ENCODE measurements around the gene GLT6D1. TPM values are rescaled to one million over a fixed set of nuclear protein-coding genes. Genes with fewer than 3 reads are reported as not detected.

GLT6D1 gene
- total and polyA plus RNA-seq, 5 donors = not detected

DNA sequence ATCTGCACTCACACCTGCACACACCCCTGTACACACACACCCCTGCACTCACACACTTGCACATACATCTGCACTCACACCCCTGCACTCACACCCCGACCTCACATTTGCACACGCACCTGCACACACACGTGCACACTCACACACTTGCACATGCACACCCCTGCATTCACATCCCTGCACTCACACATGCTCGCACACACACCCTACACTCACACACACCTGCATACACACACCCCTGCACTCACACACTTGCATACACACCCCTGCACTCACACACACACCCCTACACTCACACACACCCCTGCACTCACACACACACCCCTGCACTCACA lies 27.5 kb downstream of the GLT6D1 start:
- no peaks in the 10 kb centered on the region for H3K9me3 ChIP-seq (ENCODE audit: control insufficient read depth, low read length)
- 29% methylated on average over 4 of the region's 4 CpGs for WGBS
- no peak overlapping the region for H3K27ac ChIP-seq (ENCODE audit: low read length)
- no peaks in the 10 kb centered on the region for H3K27me3 ChIP-seq (ENCODE audit: control insufficient read depth, insufficient read depth)
- ATAC-seq (no peak), DNase-seq (no peak)
- intact Hi-C loops (cut with DNase I) = no loop called here
- no peak overlapping the region for H3K4me3 ChIP-seq (ENCODE audit: low read length)
- H3K4me1 ChIP-seq (ENCODE audit: control insufficient read depth, insufficient read depth, low read length) = no peaks in the 10 kb centered on the region

DNA sequence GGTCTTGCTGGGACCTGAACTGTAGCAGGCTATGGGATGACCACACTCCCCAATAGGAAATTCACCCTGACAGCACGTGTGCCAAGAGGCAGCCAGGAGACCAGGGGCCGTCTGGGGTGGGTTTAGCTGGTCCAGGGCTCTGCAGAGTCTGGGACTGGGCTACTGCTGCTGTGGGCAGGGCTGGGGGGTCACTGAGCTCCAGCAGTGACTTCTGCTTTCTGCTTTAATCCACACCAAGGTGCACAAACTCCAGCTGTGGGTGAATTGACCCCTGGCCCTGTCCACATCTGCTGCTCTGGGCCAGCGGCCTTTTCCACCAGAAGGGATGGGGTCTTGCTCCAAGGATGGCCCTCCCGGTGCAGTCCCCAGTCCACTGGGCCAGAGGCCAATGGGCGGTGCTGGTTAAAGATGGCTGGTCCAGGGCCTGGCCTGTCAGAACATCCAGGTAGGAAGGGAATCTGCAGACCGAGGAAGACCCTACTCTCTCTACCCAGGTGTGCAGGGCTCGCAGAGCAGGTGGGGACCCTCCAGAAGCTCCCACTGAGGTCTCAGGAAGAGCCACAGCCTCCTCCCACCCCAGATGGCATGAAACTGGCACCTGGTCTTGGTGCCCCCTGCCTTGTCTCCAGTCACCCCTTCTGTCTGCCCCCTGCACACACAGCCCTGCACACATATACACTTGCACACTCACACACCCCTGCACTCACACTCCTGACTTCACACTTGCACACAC lies 28.0 kb downstream of the GLT6D1 start:
- DNase-seq (no peak), ATAC-seq (no peak)
- H3K27ac ChIP-seq (ENCODE audit: low read length) = no peak overlapping the region
- no peaks in the 10 kb centered on the region for H3K4me1 ChIP-seq (ENCODE audit: control insufficient read depth, insufficient read depth, low read length)
- no peaks in the 10 kb centered on the region for H3K9me3 ChIP-seq (ENCODE audit: control insufficient read depth, low read length)
- no peak overlapping the region for H3K4me3 ChIP-seq (ENCODE audit: low read length)
- WGBS = 80% methylated on average over 7 of the region's 7 CpGs
- intact Hi-C loops (cut with DNase I) = no loop called here
- H3K27me3 ChIP-seq (ENCODE audit: control insufficient read depth, insufficient read depth) = no peaks in the 10 kb centered on the region

DNA sequence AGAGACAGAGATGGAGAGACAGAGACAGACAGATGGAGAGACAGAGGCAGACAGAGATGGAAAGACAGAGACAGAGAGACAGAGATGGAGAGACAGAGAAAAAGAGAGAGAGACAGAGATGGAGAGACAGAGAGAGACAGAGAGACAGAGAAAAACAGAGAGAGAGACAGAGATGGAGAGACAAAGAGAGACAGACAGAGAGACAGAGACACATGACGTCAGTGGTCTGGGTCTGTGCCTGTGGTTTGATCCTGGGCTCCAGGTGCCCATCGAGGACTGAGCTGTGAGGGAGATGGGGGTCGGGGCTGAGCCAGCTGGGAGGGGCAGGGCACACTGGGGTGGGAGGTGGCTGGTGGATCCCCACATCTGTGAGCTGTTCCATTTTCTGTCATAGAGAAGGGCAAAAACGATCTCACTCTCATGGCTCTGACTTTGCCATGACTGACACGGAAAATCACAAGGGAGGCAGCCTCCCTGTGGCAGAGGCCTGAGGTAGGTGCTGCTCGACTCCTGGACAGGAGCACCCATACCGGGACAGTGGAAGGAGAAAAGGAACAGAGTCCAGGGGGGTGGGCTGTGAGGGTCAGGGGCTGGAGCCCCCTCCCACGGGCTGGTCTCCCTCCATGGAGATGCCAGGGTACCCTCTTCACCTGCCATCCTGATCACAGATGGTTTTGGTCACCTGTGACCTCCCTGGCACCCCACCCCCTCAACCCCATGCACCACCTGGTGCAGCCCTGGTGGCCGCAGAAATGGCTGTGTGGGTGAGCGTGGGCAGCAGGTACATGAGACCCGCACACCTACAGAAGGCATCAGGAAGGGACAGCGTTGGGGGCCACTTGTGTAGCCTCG lies 28.8 kb downstream of the GLT6D1 start:
- H3K4me3 ChIP-seq (ENCODE audit: low read length) = no peak overlapping the region
- no peaks in the 10 kb centered on the region for H3K27me3 ChIP-seq (ENCODE audit: control insufficient read depth, insufficient read depth)
- no peaks in the 10 kb centered on the region for H3K9me3 ChIP-seq (ENCODE audit: control insufficient read depth, low read length)
- intact Hi-C loops (cut with DNase I) = no loop called here
- H3K27ac ChIP-seq (ENCODE audit: low read length) = no peak overlapping the region
- DNase-seq (no peak), ATAC-seq (no peak)
- 81% methylated on average over 13 of the region's 13 CpGs for WGBS
- no peaks in the 10 kb centered on the region for H3K4me1 ChIP-seq (ENCODE audit: control insufficient read depth, insufficient read depth, low read length)

DNA sequence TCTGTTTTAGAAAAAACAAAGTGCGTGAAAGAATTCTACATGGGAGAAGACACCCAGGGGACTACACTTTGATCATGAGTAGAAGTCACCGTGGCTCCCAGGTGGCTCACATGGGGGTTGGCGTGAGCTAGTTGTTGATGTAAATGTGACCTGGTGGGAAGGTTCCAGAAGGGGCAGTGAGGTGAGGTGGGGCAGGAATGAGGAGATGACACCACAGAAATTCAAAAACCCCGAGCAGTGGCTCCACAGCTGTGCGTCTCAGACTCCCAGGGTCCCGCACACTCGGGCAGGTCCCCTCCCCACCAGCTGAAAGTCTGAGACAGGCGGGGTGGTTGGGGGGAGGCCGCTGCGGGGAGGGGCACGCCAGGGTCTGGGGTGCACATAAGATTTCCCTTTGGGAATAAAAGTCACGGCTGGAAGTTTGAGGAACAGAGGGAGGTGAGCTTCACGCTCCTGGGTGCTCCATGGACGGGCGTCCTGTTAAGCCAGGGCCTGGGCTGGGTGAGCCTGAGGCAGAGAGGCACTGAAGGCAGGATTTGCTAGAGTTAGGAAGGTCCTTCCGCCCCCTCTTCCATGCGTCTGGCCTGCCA lies 29.9 kb downstream of the GLT6D1 start:
- ATAC-seq (no peak), DNase-seq (no peak)
- Histone ChIP-seq H3K4me1 (ENCODE audit: control insufficient read depth, insufficient read depth, low read length) (no peaks in the 10 kb centered on the region), H3K9me3 (ENCODE audit: control insufficient read depth, low read length) (no peaks in the 10 kb centered on the region), H3K4me3 (ENCODE audit: low read length) (no peak overlapping the region), H3K27me3 (ENCODE audit: control insufficient read depth, insufficient read depth) (no peaks in the 10 kb centered on the region), H3K27ac (ENCODE audit: low read length) (no peak overlapping the region)
- 83% methylated on average over 17 of the region's 17 CpGs for WGBS
- intact Hi-C loops (cut with DNase I) = no loop called here

DNA sequence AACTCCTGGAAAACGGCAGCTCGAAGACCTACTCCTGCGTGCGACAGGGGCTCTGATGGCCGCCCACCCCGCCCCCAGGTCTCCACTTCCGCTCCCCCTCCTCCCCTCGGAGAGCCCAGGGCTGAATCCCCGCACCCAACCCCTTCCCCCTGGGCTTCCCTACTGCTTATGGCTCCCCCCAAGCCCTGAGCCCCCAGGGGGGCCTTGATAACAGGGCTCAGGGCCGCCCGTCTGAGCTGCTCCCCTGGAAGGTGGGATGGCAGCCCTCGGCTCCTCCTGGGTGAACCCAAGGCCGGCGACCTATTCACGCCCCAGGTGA lies 30.4 kb downstream of the GLT6D1 start:
- intact Hi-C loops (cut with DNase I) = no loop called here
- WGBS = 76% methylated on average over 15 of the region's 15 CpGs

DNA sequence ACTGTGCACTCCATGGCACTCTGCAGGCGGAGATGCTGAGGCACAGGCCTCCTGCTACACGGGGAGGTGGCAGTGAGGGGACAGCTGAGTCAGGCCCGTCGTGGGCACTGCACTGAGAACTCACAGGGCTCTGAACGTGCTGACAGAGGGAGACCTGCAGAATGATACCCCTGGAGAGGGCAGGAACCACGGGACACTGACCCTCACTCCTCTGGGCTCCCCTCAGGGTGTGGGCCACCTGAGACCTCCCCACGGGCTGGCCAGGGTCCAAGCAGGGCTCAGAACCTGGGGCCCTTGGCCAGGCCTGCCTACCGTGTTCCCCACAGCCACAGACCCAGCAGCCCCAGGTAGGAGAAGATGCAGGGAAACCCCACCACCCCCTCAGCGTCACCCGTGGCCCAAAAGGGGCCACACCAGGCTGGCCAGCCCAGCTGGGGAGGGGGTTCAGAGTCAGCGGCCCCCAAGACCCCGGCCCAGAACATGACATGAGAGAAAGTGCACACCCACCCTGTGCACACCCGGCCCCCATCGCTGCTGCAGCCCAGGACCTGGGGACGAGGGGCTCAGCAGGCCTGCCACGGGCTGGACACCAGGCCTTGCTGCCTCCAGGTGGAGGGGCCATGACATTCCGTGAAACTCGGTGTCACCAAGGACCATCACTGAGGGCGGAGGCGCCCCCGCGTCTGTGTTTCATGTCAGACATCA lies 30.9 kb downstream of the GLT6D1 start:
- no peaks in the 10 kb centered on the region for H3K4me1 ChIP-seq (ENCODE audit: control insufficient read depth, insufficient read depth, low read length)
- intact Hi-C loops (cut with DNase I) = no loop called here
- H3K9me3 ChIP-seq (ENCODE audit: control insufficient read depth, low read length) = no peaks in the 10 kb centered on the region
- ATAC-seq = no peak
- WGBS = 77% methylated on average over 22 of the region's 22 CpGs
- no peak for DNase-seq
- H3K4me3 ChIP-seq (ENCODE audit: low read length) = no peak overlapping the region
- H3K27me3 ChIP-seq (ENCODE audit: control insufficient read depth, insufficient read depth) = no peaks in the 10 kb centered on the region
- H3K27ac ChIP-seq (ENCODE audit: low read length) = no peak overlapping the region

More for the DNA sequence above, 30.4 kb downstream of the GLT6D1 start:
- ATAC-seq = no peak
- Histone ChIP-seq H3K4me1 (ENCODE audit: control insufficient read depth, insufficient read depth, low read length) (no peaks in the 10 kb centered on the region), H3K27ac (ENCODE audit: low read length) (no peak overlapping the region), H3K27me3 (ENCODE audit: control insufficient read depth, insufficient read depth) (no peaks in the 10 kb centered on the region), H3K9me3 (ENCODE audit: control insufficient read depth, low read length) (no peaks in the 10 kb centered on the region), H3K4me3 (ENCODE audit: low read length) (no peak overlapping the region)
- no peak for DNase-seq

DNA sequence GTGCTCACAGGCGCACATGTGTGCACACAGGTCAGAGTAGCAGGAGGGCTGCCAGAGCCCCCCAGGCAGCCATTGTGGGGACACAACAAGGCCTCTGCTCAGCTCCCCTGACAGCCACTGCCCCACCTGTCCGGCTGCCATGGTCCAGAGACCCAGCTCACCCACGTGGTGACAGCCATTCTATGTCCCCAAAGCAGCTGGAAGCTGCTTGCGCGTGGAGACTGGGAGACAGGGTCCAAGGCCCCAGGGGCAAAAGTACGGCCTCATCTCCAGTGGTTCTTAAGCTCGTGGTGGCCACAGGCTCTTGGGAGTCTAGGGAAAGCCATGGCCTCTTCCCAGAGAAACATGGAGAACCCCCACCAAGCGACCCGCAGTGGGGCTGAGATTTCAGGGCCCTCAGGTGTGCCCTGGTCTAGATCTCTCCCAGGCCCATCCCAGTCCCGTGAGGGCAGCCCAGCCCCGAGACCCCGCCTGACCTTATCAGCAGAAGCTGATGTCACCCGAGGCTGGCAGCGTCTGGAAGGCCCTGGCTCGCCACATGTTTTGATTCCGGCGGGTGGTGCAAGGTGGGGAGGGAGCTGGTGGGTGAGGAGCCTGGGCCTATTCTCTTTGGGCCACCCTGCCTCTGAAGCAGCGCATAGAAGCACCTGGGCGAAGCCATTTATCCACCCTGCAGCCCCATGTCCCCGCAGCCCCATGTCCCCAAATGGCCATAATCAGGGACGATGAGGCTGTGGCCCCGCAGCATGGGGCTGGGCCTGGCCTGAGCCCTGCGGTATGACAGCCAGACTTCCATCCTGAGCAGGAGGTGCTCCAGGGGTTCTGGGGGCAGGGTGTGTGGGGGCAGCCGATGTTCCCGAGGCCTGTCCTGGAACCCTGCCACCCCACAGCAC lies 31.7 kb downstream of the GLT6D1 start:
- Histone ChIP-seq H3K27ac (ENCODE audit: low read length) (no peak overlapping the region), H3K4me1 (ENCODE audit: control insufficient read depth, insufficient read depth, low read length) (no peaks in the 10 kb centered on the region), H3K4me3 (ENCODE audit: low read length) (no peak overlapping the region), H3K27me3 (ENCODE audit: control insufficient read depth, insufficient read depth) (no peaks in the 10 kb centered on the region), H3K9me3 (ENCODE audit: control insufficient read depth, low read length) (no peaks in the 10 kb centered on the region)
- no peak for ATAC-seq
- no peak for DNase-seq
- intact Hi-C loops (cut with DNase I) = no loop called here
- WGBS = 71% methylated on average over 25 of the region's 25 CpGs

DNA sequence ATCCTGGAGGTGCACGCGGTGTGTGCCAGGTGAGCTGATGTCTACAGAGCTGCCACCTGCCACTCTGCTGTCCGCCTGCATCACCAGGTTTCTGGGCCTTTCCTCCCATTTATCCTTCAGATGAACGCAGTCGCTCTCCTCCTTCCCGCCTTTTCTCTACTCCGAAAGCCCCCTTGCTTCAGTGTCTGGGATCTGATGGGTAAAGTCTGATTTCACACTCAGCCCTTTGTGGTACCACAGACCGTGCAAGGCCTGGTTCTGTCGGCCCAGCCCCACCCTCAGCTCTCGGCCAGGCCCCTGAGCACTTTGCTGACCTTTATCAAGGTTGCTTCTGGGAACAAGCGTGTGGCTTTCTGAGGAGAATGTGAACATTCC lies 32.5 kb downstream of the GLT6D1 start:
- Histone ChIP-seq H3K4me3 (ENCODE audit: low read length) (no peak overlapping the region), H3K27ac (ENCODE audit: low read length) (no peak overlapping the region), H3K27me3 (ENCODE audit: control insufficient read depth, insufficient read depth) (no peaks in the 10 kb centered on the region), H3K9me3 (ENCODE audit: control insufficient read depth, low read length) (no peaks in the 10 kb centered on the region), H3K4me1 (ENCODE audit: control insufficient read depth, insufficient read depth, low read length) (no peaks in the 10 kb centered on the region)
- DNase-seq (no peak), ATAC-seq (no peak)
- 85% methylated on average over 11 of the region's 11 CpGs for WGBS
- intact Hi-C loops (cut with DNase I) = no loop called here

DNA sequence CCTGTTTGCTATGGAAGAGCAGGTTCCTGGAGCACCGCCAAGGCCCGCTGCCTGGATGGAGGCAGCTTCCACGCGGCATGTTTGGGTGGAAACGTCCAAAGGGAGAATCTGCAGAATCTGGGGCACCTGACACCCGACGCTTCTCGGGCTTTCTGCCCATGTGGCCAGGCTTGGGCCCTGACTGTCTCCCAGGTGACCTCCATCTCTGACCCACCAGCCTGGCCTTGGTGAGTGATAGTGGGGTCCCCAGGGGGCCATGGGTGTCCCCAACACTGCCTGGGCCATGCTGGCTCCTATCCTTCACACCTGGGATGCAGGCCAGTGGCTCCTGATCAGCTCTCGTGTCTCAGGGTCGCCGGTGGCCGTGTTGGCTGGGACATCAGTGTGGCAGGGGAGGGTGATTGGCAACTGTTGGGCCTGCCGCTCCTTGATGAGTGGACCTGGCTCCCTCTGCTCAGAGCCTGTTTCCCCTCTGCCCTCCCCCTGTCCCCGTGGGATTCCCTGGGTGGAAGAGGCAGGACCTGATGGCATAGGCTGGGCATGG lies 34.0 kb downstream of the GLT6D1 start:
- Histone ChIP-seq H3K9me3 (ENCODE audit: control insufficient read depth, low read length) (no peaks in the 10 kb centered on the region), H3K27me3 (ENCODE audit: control insufficient read depth, insufficient read depth) (no peaks in the 10 kb centered on the region), H3K4me3 (ENCODE audit: low read length) (no peak overlapping the region), H3K27ac (ENCODE audit: low read length) (no peak overlapping the region), H3K4me1 (ENCODE audit: control insufficient read depth, insufficient read depth, low read length) (no peaks in the 10 kb centered on the region)
- intact Hi-C loops (cut with DNase I) = no loop called here
- WGBS = 64% methylated on average over 14 of the region's 14 CpGs
- ATAC-seq = no peak
- no peak for DNase-seq

DNA sequence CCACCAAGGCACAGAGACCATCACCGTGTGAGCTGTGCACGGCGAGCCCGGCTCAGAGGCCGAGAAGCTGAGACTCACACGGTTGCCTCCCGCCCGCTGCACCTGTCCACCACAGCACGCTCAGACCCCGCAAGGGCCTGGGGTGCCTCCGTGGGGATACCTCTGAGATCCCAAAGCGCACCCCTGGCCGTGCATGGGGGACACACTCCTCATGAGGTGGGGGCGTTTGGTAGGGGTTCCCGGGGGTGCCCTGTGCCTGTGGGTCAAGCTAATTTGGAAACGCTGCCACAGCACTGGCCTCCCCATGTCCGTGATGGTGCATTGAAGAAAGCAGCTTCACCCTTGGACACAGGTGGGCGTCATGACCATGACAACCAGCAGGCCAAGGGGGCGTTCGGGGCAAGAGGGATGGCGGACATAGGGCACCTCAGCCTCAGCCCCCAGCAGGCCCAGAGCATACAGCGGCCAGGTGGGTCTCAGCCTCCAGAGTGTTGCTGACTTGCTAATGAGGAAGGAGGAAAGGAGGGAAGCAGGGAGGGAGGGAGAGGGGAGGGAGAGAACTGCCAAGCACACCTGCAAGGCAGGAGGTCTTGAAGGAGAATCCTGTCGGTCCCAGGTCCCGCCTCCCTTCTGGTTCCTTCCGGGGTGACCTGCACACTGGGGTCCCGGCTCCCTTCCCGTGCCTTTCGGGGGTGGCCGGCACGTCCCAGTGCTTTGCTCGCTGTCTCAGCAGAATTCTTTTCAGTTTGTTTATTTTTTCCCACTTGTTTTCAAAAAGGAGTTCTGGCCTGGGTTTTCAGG lies 34.7 kb downstream of the GLT6D1 start:
- no peak for ATAC-seq
- Histone ChIP-seq H3K4me3 (ENCODE audit: low read length) (no peak overlapping the region), H3K27me3 (ENCODE audit: control insufficient read depth, insufficient read depth) (no peaks in the 10 kb centered on the region), H3K9me3 (ENCODE audit: control insufficient read depth, low read length) (no peaks in the 10 kb centered on the region), H3K4me1 (ENCODE audit: control insufficient read depth, insufficient read depth, low read length) (no peaks in the 10 kb centered on the region), H3K27ac (ENCODE audit: low read length) (no peak overlapping the region)
- no peak for DNase-seq
- WGBS = 76% methylated on average over 31 of the region's 31 CpGs
- intact Hi-C loops (cut with DNase I) = no loop called here
